A673 (cell line): ENCODE data around the gene TRAPPC10.

ENCODE experiments used
- CTCF ChIP-seq: fragments of 300-800, 200-600 bp; sonication (generic); conservative IDR thresholded peaks from 2 replicates; pipeline ENCODE4 v1.5.1; 2017; ENCODE audit warnings: low read depth, mild to moderate bottlenecking, antibody characterized with exemption, low read length, moderate library complexity, mixed read lengths
- EZH2 ChIP-seq: fragments of 200-600 bp; sonication (generic); IDR thresholded peaks from 2 replicates; pipeline ENCODE4 v1.6.1; 2017; ENCODE audit warnings: borderline replicate concordance, low read depth, mild to moderate bottlenecking, mixed read lengths, antibody characterized with exemption, low read length; ENCODE audit not compliant: poor library complexity, severe bottlenecking

- TF ChIP-seq CTCF (no peak), EZH2 (no peak)
These were observed 74.7 kb downstream of the TRAPPC10 start for GRCh38 chr21:44086636-44087425.
